GM10266 (cell line): ENCODE results near the gene LPP.

Experiments
- DNase-seq: peaks from one replicate; pipeline ENCODE4 v3.0.0; 2012; ENCODE audit errors: extremely low spot score
- CTCF ChIP-seq: IDR thresholded peaks from 2 replicates; pipeline ENCODE4 v1.5.1; 2012; ENCODE audit warnings: mild to moderate bottlenecking, low read depth; ENCODE audit not compliant: control insufficient read depth, insufficient read depth; ENCODE audit errors: missing control alignments

Gene LPP

GRCh38 chr3:188270423-188270972 lies 116.5 kb downstream of the LPP start:
- no peak for DNase-seq
- TF ChIP-seq CTCF, result no peak

GRCh38 chr3:188271226-188271914 lies 117.4 kb downstream of the LPP start:
- no peak for TF ChIP-seq CTCF
- no peak for DNase-seq

- DNase-seq, result no peak
- no peak for TF ChIP-seq CTCF
Measured at GRCh38 chr3:188272481-188273372, 118.8 kb downstream of the LPP start.

GRCh38 chr3:188274249-188274915 lies 120.4 kb downstream of the LPP start:
- TF ChIP-seq CTCF, result no peak
- DNase-seq, result no peak

GRCh38 chr3:188276375-188276774 lies 122.4 kb downstream of the LPP start:
- no peak for TF ChIP-seq CTCF
- DNase-seq, result no peak

GRCh38 chr3:188278717-188279324 lies 124.9 kb downstream of the LPP start:
- no peak for DNase-seq
- no peak for TF ChIP-seq CTCF
